IPS-18c (cell line): Measurements from ENCODE around the gene FAM24A.
A peak's percentile ranks its signal among the peaks of the same experiment; 100 is the strongest.
"Not testable (repeated sequence)": the region's sequence is repeated elsewhere in the genome, so short reads cannot be mapped to it uniquely, and the experiment has no call there.

Experiments used
- H3K4me3 ChIP-seq: 2 replicates; pipeline ENCODE4 v1.7.0; 2013; ENCODE audit warnings: low read depth, mild to moderate bottlenecking, low read length, moderate library complexity; ENCODE audit not compliant: insufficient read depth
- H3K9me3 ChIP-seq: one replicate; pipeline ENCODE4 v1.6.1; 2013; ENCODE audit warnings: mild to moderate bottlenecking, low read length, moderate library complexity; ENCODE audit not compliant: control insufficient read depth, insufficient read depth

The FAM24A gene

GRCh38 chr10:122910310-122910709 is at the start of gene FAM24A:
Gene FAM24A (plus strand): TSS chr10:122910610. CDS start chr10:122911635, 1,025 bp downstream.
- Histone ChIP-seq H3K4me3 (no peak within 1 kb of the TSS), H3K9me3 (no peaks in the 10 kb centered on the region)

DNA sequence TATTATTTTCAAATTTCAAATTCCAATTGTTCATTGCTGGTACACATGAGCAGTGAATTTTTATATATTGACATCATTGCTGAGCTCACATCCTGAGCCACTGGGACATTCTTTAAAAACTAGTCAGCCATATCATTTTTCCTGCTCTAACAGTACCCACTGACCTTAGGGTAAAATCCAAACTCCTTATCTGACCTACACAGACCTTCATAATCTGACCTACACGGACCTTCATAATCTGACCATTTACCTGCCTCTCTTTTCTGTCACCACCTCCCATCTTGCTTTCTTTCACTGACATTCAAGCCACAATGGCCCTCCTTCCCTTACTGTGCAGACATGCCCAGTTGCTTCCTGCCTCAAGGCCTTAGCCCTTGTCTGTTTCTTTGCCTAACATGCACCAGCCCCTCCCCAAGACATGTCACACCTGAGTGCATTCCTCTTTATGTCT is 48.7 kb upstream of the FAM24A start:
- no peak overlapping the region for H3K4me3 ChIP-seq
- H3K9me3 ChIP-seq: peaks cover 3% of the 10 kb centered on the region

DNA sequence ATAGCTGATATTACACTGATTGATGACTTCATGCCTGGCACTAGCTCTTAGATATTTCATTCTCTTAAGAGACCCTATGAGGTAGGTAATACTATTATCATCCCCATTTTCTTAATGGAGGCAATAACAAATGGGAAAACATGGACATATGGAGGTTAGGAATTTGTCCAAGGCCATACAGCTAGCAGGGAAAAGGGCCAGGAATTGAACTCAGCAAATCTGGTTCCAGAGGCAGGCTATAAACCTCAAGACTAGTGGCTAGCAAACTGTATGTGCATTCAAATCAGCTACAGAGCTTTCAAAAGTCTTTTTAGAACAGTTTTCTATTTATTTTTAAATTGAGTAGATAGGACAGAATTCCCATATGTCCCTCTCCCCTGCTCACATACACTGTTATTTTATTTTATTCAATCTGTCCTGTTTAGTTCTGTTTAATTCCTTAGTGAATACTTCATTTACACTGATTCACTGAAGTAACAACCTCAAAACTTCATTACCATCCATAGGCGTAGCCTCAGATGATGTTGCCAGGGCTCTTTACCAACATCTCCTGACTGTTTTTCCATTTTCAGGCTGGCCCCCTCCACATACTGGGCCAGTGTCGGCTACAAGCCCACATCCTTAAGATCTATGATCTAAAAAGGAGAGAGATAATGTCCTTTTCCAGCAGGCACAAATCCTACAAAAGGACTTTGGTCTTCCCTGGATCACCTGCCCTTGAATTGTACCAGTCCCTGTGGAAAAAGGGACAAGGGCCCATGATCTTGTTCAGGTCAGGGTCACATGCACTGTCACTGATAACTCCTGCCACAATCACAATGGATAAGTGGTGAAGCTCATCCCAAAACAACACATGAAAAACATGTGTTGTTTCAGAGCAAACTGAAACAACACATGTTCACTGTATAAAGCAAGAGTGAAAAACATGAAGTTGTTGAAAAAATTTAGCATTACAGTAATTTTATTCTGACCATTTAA is 46.9 kb upstream of the FAM24A start:
- H3K4me3 ChIP-seq: no peak overlapping the region
- peaks cover 8% of the 10 kb centered on the region for H3K9me3 ChIP-seq

DNA sequence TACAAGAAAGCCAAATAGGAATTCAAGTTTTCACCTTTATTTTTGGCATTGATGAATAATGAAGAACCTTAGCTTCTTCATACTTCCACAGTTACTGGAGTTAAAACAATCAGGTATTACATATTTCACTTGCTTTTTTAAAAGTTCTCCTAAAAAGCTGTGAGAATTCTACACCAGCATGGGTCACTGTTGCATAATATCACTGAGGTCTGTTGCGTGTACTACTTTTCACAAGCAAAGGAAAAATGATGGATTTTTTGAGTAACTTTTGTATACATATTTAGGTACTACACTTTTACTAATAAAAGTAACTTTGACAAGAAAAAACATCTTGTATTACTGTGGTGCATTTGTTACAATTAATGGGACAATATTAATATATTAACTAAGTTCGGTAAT is 46.2 kb upstream of the FAM24A start:
- H3K4me3 ChIP-seq: no peak overlapping the region
- peaks cover 8% of the 10 kb centered on the region for H3K9me3 ChIP-seq

GRCh38 chr10:122864901-122865300 is 45.5 kb upstream of the FAM24A start:
- H3K4me3 ChIP-seq: no peak overlapping the region
- H3K9me3 ChIP-seq: peaks cover 8% of the 10 kb centered on the region

DNA sequence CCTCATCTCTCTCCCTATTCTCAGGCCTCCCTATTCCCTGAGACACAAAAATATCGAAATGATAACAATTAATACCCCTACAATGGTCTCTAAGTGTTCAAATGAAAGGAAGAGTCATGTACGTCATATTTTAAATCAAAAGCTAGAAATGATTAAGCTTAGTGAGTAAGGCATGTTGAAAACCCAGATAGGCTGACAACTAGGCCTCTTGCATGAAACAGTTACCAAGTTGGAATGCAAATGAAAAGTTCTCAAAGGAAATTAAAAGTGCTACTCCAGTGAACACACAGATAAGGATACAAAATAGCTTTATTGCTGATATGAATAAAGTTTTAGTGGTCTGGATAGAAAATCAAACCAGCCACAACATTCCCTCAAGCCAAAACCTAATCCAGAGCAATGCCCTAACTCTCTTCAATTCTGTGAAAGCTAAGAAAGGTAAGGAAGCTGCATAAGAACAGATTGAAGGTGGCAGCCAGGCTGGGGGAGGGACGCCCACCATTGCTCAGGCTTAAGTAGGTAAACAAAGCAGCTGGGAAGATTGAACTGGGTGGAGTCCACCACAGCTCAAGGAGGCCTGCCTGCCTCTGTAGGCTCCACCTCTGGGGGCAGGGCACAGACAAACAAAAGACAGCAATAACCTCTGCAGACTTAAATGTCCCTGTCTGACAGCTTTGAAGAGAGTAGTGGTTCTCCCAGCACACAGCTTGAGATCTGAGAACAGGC is 43.5 kb upstream of the FAM24A start:
- not testable (repeated sequence) for H3K4me3 ChIP-seq, H3K9me3 ChIP-seq

GRCh38 chr10:122868768-122869167 is 41.6 kb upstream of the FAM24A start:
- H3K4me3 ChIP-seq: not testable (repeated sequence)
- H3K9me3 ChIP-seq: peaks cover 11% of the 10 kb centered on the region

DNA sequence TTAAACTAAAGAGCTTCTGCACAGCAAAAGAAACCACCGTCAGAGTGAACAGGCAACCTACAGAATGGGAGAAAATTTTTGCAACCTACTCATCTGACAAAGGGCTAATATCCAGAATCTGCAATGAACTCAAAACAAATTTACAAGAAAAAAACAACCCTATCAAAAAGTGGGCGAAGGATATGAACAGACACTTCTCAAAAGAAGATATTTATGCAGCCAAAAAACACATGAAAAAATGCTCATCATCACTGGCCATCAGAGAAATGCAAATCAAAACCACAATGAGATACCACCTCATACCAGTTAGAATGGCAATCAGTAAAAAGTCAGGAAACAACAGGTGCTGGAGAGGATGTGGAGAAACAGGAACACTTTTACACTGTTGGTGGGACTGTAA is 38.5 kb upstream of the FAM24A start:
- not testable (repeated sequence) for H3K9me3 ChIP-seq, H3K4me3 ChIP-seq

GRCh38 chr10:122875843-122876466 is 34.5 kb upstream of the FAM24A start:
- no peak overlapping the region for H3K4me3 ChIP-seq
- peaks cover 2% of the 10 kb centered on the region for H3K9me3 ChIP-seq

GRCh38 chr10:122876467-122876855 is 33.9 kb upstream of the FAM24A start:
- Histone ChIP-seq H3K9me3 (peaks cover 2% of the 10 kb centered on the region), H3K4me3 (no peak overlapping the region)

DNA sequence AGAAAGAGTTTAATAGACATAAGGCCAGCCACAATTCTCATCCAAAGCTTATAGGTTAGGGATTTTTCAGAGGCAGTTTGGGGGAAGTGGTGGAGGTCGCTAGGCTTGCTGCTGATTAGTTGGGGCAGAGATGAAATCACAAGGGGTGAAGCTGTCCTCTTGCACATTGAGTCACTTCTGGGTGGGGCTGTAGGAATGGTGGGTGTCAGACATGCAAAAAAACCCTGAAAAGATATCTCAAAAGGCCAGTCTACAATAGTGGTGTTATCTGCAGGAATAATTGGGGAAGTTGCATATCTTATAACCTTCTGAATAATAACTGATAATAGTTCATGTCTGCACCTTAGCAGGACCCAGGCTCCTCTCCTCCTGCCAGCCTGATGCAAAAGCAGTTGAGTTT is 33.1 kb upstream of the FAM24A start:
- no peak overlapping the region for H3K4me3 ChIP-seq
- H3K9me3 ChIP-seq: peaks cover 2% of the 10 kb centered on the region

DNA sequence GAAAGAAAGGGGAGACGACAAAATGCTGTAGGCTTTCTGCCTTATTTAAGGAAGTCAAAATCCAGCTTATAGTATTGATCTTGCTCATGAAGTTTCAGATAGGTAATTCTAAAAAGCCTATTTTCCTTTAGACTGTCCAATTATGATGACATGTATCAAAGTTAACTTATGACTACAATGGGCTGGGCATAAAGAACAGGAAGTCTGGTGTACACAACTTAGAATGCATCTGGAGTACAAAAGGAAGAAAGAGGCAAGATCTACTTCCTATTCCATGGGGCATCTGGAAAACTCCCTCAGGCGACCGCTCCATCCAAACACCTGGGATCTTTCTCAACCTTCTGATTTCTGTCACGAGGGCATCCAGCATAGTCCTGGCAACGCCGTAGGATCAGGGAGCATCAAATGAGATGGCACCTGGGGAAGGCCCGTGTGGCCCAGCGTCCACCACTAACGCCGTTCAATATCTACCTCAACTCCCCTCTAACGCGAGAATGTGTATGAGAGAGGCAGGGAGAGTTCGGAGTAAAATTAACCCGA is 31.5 kb upstream of the FAM24A start:
- peak overlapping the region; percentile 43; the same call in 1 of the 2 replicates for H3K4me3 ChIP-seq
- H3K9me3 ChIP-seq: no peaks in the 10 kb centered on the region

DNA sequence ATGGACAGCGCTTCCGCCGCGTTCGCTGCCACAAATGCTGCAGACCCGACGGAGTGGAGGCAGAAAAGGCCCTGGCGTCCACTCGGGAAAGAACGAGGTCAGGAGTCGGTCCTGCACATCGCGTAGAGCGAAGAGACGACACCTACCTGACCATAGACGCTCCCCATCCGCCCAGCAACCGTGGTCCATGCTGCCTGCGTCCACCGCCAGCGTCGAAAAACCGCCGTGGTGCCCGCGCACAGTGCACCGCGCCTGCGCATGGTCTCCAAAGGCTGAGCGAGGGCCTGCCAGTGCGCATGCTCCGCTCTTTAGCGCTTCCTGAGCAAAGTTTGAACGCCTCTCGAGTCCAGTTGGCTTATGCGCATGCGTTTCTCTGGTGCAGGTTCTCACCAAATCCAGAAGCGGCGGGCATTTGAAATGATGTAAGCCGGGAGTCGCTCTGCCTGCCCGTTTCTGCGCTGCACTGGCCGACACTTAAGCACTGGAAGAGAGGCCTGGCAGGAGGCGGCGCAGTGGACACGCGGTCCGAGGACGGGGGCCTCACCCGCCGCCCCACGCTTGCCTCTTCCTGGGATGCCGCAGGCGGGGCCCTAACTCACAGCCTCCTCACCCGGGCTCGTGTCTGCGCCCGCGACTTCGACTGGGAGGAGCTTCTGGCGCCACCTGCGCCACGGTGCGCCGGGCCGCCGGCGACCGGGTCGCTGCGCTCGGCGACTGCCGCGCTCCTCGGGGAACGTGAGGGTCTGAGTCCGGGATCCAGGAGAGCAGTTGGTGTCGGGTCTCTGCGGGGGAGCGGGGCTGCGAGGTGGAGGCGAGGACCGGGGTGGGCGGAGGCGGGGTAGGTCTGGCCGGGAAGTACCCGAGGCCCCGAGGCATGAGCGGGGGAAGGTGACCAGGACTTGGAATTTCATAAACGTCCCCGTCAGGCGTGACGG is 30.8 kb upstream of the FAM24A start, which contains the start of gene FAM24B:
FAM24B (minus strand) TSS at position 243 of the 935 bp plus-strand sequence. CDS start 29,066 bp downstream, outside the sequence.
- peak within 1 kb of the TSS; percentile 43 for H3K4me3 ChIP-seq
- H3K9me3 ChIP-seq: no peaks in the 10 kb centered on the region

DNA sequence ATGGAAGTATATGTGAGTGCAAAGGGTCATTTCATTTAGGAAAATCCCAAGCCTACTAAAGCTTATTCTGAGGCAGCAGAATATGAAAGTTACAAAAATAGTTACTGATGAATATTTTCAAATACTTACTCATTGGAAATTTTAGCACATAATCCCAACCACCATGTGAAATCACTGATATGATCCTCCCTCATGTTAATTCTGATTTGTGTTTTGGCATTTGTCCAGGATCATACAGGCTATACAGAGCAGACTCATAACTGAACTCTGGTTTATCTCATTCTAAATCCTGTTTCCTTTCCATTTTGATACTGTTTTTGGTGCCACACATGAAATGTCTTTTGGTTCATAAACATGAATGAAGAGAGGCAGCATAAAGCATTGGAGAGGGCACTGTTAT is 27.6 kb upstream of the FAM24A start:
- Histone ChIP-seq H3K4me3 (no peak overlapping the region), H3K9me3 (no peaks in the 10 kb centered on the region)

GRCh38 chr10:122884166-122884565 is 26.2 kb upstream of the FAM24A start:
- Histone ChIP-seq H3K9me3 (no peaks in the 10 kb centered on the region), H3K4me3 (no peak overlapping the region)

- Histone ChIP-seq H3K4me3 (no peak overlapping the region), H3K9me3 (no peaks in the 10 kb centered on the region)
Observed at GRCh38 chr10:122894261-122894944, 16.0 kb upstream of the FAM24A start.
